Measurements from ENCODE around the gene CACNA1C. TPM values are rescaled to one million over a fixed set of nuclear protein-coding genes. Genes with fewer than 3 reads are reported as not detected.

Gene CACNA1C
- total RNA-seq (100 to 1,000 TPM; 111 to 163 (median 124) TPM), polyA plus RNA-seq (34.6 TPM)
- long read RNA-seq, donor 1, partial matches to known transcripts = 73 of 120 reads
- long read RNA-seq, donor 1, other reads (novel, unspliced or antisense) = 47 of 120 reads
- long read RNA-seq, donor 2, partial matches to known transcripts = 18 of 27 reads
- long read RNA-seq, donor 2, other reads (novel, unspliced or antisense) = 9 of 27 reads
- long read RNA-seq, donor 3, partial matches to known transcripts = 6 of 101 reads
- long read RNA-seq, donor 3, other reads (novel, unspliced or antisense) = 95 of 101 reads
- long read RNA-seq, donor 4, partial matches to known transcripts = 34 of 50 reads
- long read RNA-seq, donor 4, other reads (novel, unspliced or antisense) = 16 of 50 reads

DNA sequence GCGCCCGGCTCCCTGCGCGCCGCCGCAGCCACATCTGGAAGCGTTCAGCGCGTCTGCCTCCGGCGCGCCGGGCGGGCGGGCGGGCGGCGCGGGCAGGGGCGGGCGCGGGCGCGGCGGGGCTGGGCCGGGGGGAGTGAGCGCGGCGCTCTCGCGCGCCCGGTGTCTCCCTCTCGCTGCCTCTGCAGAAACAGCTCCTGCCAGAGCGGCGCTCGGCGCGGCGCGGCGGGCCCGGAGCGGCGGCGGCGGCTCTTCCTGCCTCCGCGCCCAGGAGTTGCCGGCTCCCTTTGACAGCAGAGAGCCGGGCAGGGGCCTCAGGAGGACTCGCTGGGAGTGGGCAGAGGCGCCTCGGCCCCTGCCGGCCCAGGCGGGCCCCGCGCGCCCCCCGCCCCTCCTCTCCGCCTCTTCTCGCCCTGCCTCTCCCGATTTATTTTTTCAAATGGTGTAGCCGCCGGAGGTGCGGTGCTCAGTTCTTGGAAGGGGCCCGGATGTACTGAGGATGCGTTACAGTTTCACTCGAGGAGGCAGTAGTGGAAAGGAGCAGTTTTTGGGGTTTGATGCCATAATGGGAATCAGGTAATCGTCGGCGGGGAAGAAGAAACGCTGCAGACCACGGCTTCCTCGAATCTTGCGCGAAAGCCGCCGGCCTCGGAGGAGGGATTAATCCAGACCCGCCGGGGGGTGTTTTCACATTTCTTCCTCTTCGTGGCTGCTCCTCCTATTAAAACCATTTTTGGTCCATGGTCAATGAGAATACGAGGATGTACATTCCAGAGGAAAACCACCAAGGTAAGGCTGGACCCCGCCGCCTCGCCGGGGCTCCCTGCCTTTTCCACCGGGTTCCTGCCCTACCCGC, at the start of gene CACNA1C:
Gene CACNA1C (plus strand): TSS at position 162 of the 853 bp plus-strand sequence. CDS start 576 bp downstream, at position 738.
- Histone ChIP-seq H3K4me3 (ENCODE audit: low read length) (peak within 1 kb of the TSS; percentile 87), H3K27me3 (ENCODE audit: control insufficient read depth, insufficient read depth) (no peaks in the 10 kb centered on the region), H3K9me3 (ENCODE audit: control insufficient read depth, low read length) (no peaks in the 10 kb centered on the region), H3K4me1 (ENCODE audit: control insufficient read depth, insufficient read depth, low read length) (no peaks in the 10 kb centered on the region), H3K27ac (ENCODE audit: low read length) (peak within 1 kb of the TSS; percentile 1)
- intact Hi-C loops (cut with DNase I) = loop anchor here (10.0 kb wide), 1 partner anchor 232 kb away; no protein-coding TSS in a partner anchor
- WGBS = 1% methylated on average over 90 of the region's 90 CpGs
- DNase-seq (peak; percentile 62 to 88 (median 86)), ATAC-seq (peak; percentile 79)

GRCh38 chr12:2003676-2004112, 49.1 kb upstream of the CACNA1C start:
- peak; percentile 3 to 53 for ATAC-seq
- Histone ChIP-seq H3K27ac (ENCODE audit: low read length) (peak overlapping the region; percentile 66), H3K9me3 (ENCODE audit: control insufficient read depth, low read length) (no peaks in the 10 kb centered on the region), H3K27me3 (ENCODE audit: control insufficient read depth, insufficient read depth) (no peaks in the 10 kb centered on the region), H3K4me3 (ENCODE audit: low read length) (peak overlapping the region; percentile 69), H3K4me1 (ENCODE audit: control insufficient read depth, insufficient read depth, low read length) (peaks cover 2% of the 10 kb centered on the region)
- intact Hi-C loops (cut with DNase I) = no loop called here
- no peak for DNase-seq
- under 1% methylated on average over 13 of the region's 13 CpGs for WGBS

DNA sequence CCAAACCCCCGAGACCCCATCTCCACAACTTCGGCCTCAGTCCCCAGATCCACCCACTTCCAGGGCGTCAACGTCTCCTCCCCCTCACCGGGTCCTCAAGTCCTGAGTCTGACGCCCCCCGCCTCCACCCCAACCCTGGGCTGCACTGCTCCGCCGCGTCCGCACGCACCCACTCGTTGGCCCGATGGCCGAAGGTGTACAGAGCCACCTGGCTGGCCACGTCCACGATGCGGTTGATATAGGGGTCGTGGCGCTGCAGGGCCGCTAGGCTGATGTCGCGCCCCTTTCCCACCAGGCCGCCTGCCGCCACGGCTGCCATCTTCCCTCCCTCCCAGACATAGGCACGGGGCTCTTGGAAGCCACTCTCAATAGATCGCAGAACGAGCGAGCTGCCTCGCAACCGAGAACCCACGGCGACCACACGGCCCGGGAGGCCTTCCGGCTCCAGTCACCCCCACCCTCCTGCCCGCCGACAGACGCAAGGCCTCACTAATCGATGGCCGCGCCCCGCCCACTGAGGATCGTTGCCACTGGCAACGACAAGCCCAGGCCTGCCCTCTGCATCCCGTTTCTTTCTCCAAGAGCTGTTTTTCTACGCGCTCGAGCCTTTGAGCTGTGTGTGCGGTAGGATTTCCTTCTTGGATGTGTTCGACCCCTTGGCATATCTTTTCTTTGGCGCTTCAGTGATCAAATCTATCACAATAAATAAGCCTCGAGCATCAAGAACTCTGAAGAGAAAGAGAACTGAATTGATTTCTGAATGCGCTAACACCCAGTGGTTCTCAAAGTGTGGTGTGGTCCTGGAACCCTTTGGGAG, 48.5 kb upstream of the CACNA1C start, which contains the start of gene DCP1B:
Gene DCP1B (minus strand): TSS at position 345 of the 817 bp plus-strand sequence. CDS start 26 bp downstream, at position 319.
- Histone ChIP-seq H3K4me3 (ENCODE audit: low read length) (peak within 1 kb of the TSS; percentile 69), H3K27me3 (ENCODE audit: control insufficient read depth, insufficient read depth) (no peaks in the 10 kb centered on the region), H3K4me1 (ENCODE audit: control insufficient read depth, insufficient read depth, low read length) (no peaks in the 10 kb centered on the region), H3K9me3 (ENCODE audit: control insufficient read depth, low read length) (no peaks in the 10 kb centered on the region), H3K27ac (ENCODE audit: low read length) (peak within 1 kb of the TSS; percentile 66)
- 3% methylated on average over 55 of the region's 55 CpGs for WGBS
- ATAC-seq (peak; percentile 99 to 100), DNase-seq (peak; percentile 97 to 99 (median 99))
- intact Hi-C loops (cut with DNase I) = no loop called here

DNA sequence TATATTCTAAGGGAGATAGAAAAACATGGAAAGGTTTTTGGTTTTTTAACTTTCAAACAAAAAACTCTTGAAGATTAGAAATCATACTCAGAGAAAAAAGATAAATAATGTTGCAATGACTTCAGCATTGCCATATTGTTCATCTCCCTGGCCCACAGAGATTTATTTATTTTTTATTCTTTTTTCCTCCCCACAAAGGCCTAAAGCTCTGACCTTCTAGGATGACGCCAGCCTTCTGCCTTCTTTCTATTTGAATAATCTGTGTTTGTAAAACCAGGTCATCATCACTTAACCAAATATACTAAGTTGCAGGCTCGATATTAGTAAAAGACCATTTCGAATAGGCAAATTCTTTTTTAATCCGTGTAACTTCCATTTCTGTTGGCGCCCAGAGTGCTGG, 44.1 kb upstream of the CACNA1C start:
- H3K27me3 ChIP-seq (ENCODE audit: control insufficient read depth, insufficient read depth) = no peaks in the 10 kb centered on the region
- H3K9me3 ChIP-seq (ENCODE audit: control insufficient read depth, low read length) = no peaks in the 10 kb centered on the region
- H3K4me3 ChIP-seq (ENCODE audit: low read length) = no peak overlapping the region
- ATAC-seq (no peak), DNase-seq (no peak)
- intact Hi-C loops (cut with DNase I) = no loop called here
- WGBS = 83% methylated on average over 5 of the region's 5 CpGs
- no peak overlapping the region for H3K27ac ChIP-seq (ENCODE audit: low read length)
- peaks cover 2% of the 10 kb centered on the region for H3K4me1 ChIP-seq (ENCODE audit: control insufficient read depth, insufficient read depth, low read length)

- DNase-seq (no peak), ATAC-seq (no peak)
- Histone ChIP-seq H3K9me3 (ENCODE audit: control insufficient read depth, low read length) (no peaks in the 10 kb centered on the region), H3K27me3 (ENCODE audit: control insufficient read depth, insufficient read depth) (no peaks in the 10 kb centered on the region), H3K4me1 (ENCODE audit: control insufficient read depth, insufficient read depth, low read length) (peaks cover 6% of the 10 kb centered on the region), H3K27ac (ENCODE audit: low read length) (no peak overlapping the region), H3K4me3 (ENCODE audit: low read length) (no peak overlapping the region)
- intact Hi-C loops (cut with DNase I) = no loop called here
- WGBS = 51% methylated on average over 1 of the region's 1 CpG
These were observed 43.2 kb upstream of the CACNA1C start for GRCh38 chr12:2009623-2010022.

DNA sequence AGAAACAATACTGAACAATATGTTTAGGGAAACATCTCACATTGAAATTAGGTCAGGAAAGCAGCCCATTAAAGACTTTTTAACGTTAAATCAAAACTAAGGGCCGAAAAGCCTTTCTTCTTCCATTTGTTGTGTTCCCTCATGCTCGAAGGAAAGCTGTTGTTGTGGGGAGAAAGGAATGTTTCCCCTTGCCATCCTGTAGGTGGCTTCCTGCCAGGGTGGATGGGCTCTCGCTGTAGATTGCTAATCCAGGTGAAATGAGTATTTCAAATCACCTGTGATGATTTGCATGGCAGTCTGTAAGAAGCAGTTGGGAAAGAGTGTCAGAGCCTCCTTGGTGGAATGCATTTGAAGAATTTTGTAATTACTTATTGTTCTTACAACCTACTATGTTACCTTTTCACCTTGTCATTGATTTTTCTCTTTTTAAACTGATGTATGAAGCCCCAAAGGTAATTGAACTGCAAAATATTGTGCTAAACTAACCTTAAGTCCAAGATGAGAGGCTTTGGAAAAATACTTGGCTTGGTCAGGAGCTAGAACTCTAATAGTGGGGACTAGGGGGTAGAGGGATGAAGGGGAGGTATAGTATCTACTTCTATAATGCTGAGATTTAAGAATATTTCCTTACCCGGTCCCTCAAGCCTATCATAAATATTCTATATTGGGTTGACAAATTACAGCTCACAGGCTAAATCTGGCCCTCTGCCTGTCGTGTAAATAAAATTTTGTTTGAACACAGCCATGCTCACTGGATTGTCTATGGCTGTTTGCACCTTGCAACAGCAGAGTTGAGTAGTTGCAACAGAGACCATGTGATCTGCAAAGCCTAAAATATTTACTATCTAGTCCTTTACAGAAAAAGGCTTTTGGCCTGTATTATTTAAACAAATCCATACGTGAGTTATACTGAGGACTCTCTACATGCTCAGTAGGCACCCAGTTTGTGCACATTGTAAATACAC, 40.9 kb upstream of the CACNA1C start:
- H3K9me3 ChIP-seq (ENCODE audit: control insufficient read depth, low read length) = no peaks in the 10 kb centered on the region
- 74% methylated on average over 7 of the region's 7 CpGs for WGBS
- H3K27me3 ChIP-seq (ENCODE audit: control insufficient read depth, insufficient read depth) = no peaks in the 10 kb centered on the region
- intact Hi-C loops (cut with DNase I) = no loop called here
- H3K4me3 ChIP-seq (ENCODE audit: low read length) = no peak overlapping the region
- no peak for DNase-seq
- peaks cover 8% of the 10 kb centered on the region for H3K4me1 ChIP-seq (ENCODE audit: control insufficient read depth, insufficient read depth, low read length)
- no peak overlapping the region for H3K27ac ChIP-seq (ENCODE audit: low read length)
- no peak for ATAC-seq

DNA sequence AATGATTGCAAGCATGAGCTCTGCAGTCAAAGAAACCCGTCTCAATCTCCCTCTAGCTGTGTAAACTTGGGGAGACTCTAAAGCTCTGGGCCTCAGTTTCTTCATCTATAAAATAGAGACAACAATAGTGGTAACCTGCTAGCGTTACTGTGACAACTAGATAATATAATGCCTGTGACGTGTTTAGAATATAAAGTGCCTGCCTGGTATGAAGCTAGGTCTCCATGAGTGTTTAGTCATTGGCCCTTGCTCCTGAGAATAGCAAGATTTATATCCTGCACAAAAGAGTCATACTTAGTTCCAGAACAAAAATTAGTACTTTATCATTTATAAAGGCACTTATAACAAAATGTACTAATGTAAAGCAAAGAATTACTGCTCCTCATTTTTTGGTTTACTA, 39.7 kb upstream of the CACNA1C start:
- DNase-seq (no peak), ATAC-seq (no peak)
- H3K4me3 ChIP-seq (ENCODE audit: low read length) = no peak overlapping the region
- no peak overlapping the region for H3K27ac ChIP-seq (ENCODE audit: low read length)
- no peaks in the 10 kb centered on the region for H3K27me3 ChIP-seq (ENCODE audit: control insufficient read depth, insufficient read depth)
- WGBS = 76% methylated on average over 3 of the region's 3 CpGs
- H3K4me1 ChIP-seq (ENCODE audit: control insufficient read depth, insufficient read depth, low read length) = peaks cover 8% of the 10 kb centered on the region
- H3K9me3 ChIP-seq (ENCODE audit: control insufficient read depth, low read length) = no peaks in the 10 kb centered on the region
- intact Hi-C loops (cut with DNase I) = no loop called here

DNA sequence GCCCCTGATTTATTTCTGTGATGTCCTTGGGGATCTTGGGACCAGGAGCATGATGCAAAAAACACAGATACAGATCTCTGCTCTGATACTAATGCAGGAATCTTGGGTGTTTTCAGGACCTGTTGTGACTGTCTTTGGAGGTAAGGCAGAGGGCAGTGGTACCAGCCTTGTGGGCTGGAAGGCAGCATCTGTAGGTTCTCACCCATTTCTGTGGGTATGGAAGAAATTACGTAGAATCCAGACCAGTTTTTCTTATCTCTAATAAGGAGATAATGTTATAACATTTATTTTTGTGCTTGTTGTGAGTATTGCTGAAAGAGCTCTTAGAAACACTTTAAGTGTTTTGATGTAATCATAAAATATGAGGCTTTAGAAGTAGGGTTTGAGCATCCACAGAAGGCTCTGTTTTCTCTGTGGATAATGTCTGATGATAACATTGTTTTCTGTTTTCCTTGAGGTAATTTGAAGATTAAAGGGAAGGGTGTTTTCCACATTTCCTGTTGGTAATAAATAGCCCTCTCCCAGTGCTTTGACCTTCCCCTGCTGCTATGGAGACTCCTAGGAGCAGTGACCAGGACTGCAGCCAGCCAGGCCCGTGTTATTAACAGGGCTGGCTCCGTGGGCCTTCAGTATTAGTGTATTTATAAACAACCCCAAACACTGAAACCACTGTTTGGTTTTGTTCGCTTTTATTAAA, 39.1 kb upstream of the CACNA1C start:
- no peaks in the 10 kb centered on the region for H3K27me3 ChIP-seq (ENCODE audit: control insufficient read depth, insufficient read depth)
- no peak overlapping the region for H3K4me3 ChIP-seq (ENCODE audit: low read length)
- H3K27ac ChIP-seq (ENCODE audit: low read length) = peak overlapping the region; percentile 90
- 13% methylated on average over 4 of the region's 4 CpGs for WGBS
- ATAC-seq (peak; percentile 89 to 96), DNase-seq (peak; percentile 62 to 83 (median 80))
- peaks cover 10% of the 10 kb centered on the region for H3K4me1 ChIP-seq (ENCODE audit: control insufficient read depth, insufficient read depth, low read length)
- intact Hi-C loops (cut with DNase I) = no loop called here
- H3K9me3 ChIP-seq (ENCODE audit: control insufficient read depth, low read length) = no peaks in the 10 kb centered on the region

DNA sequence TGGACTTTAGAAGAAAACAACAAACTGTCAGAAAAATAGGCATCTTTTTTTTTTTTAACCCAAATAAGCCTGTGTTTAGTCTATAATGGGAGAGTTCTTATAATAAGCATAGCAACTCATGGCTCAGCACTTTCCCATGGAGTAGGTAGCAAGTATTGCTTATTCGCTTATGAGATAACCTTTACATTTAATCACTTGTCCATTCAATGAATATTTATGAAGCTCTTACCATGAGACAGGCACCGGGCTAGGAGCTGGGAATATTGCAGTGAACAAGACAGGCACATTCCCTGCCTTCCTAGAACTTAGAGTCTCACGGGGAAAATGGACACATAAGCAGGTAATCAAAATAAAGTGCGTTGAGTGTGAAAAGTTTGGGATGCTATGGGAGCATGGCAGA, 38.6 kb upstream of the CACNA1C start:
- DNase-seq (no peak), ATAC-seq (no peak)
- peaks cover 10% of the 10 kb centered on the region for H3K4me1 ChIP-seq (ENCODE audit: control insufficient read depth, insufficient read depth, low read length)
- H3K9me3 ChIP-seq (ENCODE audit: control insufficient read depth, low read length) = no peaks in the 10 kb centered on the region
- H3K27ac ChIP-seq (ENCODE audit: low read length) = peak overlapping the region; percentile 76
- intact Hi-C loops (cut with DNase I) = no loop called here
- 71% methylated on average over 4 of the region's 4 CpGs for WGBS
- H3K27me3 ChIP-seq (ENCODE audit: control insufficient read depth, insufficient read depth) = no peaks in the 10 kb centered on the region
- no peak overlapping the region for H3K4me3 ChIP-seq (ENCODE audit: low read length)
